DOHH2 (cell line): ENCODE data around the gene HOXC9.
A peak's percentile ranks its signal among the peaks of the same experiment; 100 is the strongest.

Source experiments
- H3F3A ChIP-seq: fragments of 200-600 bp; sonication (generic), shearing (Covaris generic); 2 replicates; pipeline ENCODE4 v1.6.0; 2016; ENCODE audit warnings: antibody characterized with exemption, mild to moderate bottlenecking; ENCODE audit not compliant: control insufficient read depth, insufficient read depth
- H3K27ac ChIP-seq: fragments of 200-600 bp; sonication (generic); 2 replicates; pipeline ENCODE4 v1.5.1; 2014; ENCODE audit warnings: low read depth, mild to moderate bottlenecking, low read length, moderate library complexity
- H3K27me3 ChIP-seq: fragments of 200-600 bp; sonication (generic); 2 replicates; pipeline ENCODE4 v1.6.1; 2014; ENCODE audit warnings: mild to moderate bottlenecking, low read length, mixed read lengths; ENCODE audit not compliant: control insufficient read depth
- H3K36me3 ChIP-seq: fragments of 200-600 bp; sonication (generic); 2 replicates; pipeline ENCODE4 v1.6.1; 2014; ENCODE audit warnings: mild to moderate bottlenecking, low read length, moderate library complexity, mixed read lengths; ENCODE audit not compliant: control insufficient read depth
- H3K4me1 ChIP-seq: fragments of 200-600 bp; sonication (generic); 2 replicates; pipeline ENCODE4 v1.6.1; 2014; ENCODE audit warnings: mild to moderate bottlenecking, low read length, mixed read lengths; ENCODE audit not compliant: control insufficient read depth
- H3K4me2 ChIP-seq: fragments of 200-600 bp; sonication (generic); 2 replicates; pipeline ENCODE4 v1.6.0; 2014; ENCODE audit warnings: mild to moderate bottlenecking, low read length, moderate library complexity
- H3K4me3 ChIP-seq: fragments of 200-600 bp; sonication (generic); 2 replicates; pipeline ENCODE4 v1.5.1; 2014; ENCODE audit warnings: mild to moderate bottlenecking, low read length, mixed read lengths
- H3K79me2 ChIP-seq: fragments of 200-600 bp; sonication (generic); 2 replicates; pipeline ENCODE4 v1.6.1; 2014; ENCODE audit warnings: mild to moderate bottlenecking, low read length, mixed read lengths; ENCODE audit not compliant: control insufficient read depth
- H3K9me2 ChIP-seq: fragments of 200-600 bp; sonication (generic); replicated peaks from 2 replicates; pipeline ENCODE4 v1.6.1; 2014; ENCODE audit warnings: mild to moderate bottlenecking, low read length, mixed read lengths; ENCODE audit not compliant: control insufficient read depth
- H3K9me3 ChIP-seq: fragments of 200-600 bp; sonication (generic); 2 replicates; pipeline ENCODE4 v1.6.1; 2014; ENCODE audit warnings: antibody characterized with exemption, low read length, mixed read lengths; ENCODE audit not compliant: control insufficient read depth, insufficient read depth
- H4K20me1 ChIP-seq: fragments of 200-600 bp; sonication (generic); 2 replicates; pipeline ENCODE4 v1.6.0; 2014; ENCODE audit warnings: low read depth, mild to moderate bottlenecking, antibody characterized with exemption, low read length, moderate library complexity; ENCODE audit not compliant: control insufficient read depth, insufficient read depth
- CTCF ChIP-seq: fragments of 200-600 bp; sonication (generic); IDR thresholded peaks from one replicate; pipeline ENCODE4 v1.5.1; 2014; ENCODE audit warnings: antibody characterized with exemption, mild to moderate bottlenecking, low read depth, low read length; ENCODE audit not compliant: poor library complexity, severe bottlenecking
- EZH2phosphoT487 ChIP-seq: fragments of 200-600 bp; sonication (generic); IDR thresholded peaks from 2 replicates; pipeline ENCODE4 v1.6.1; 2017; ENCODE audit warnings: borderline replicate concordance, mild to moderate bottlenecking, antibody characterized with exemption, low read length, moderate library complexity, mixed read lengths

Gene HOXC9

GRCh38 chr12:54032627-54033100 is 32.7 kb downstream of the HOXC9 start, which contains the start of gene HOXC5:
Gene HOXC5, plus strand, starts transcription at chr12:54033050. Its CDS starts 73 bp downstream, at chr12:54033123.
- no peaks in the 10 kb centered on the region for H3K79me2 ChIP-seq
- peak within 1 kb of the TSS; percentile 58 for H3K4me2 ChIP-seq
- TF ChIP-seq CTCF, result peak; percentile 94
- no peak for TF ChIP-seq EZH2phosphoT487
- no peaks in the 10 kb centered on the region for H3K9me2 ChIP-seq
- no peaks in the 10 kb centered on the region for H3F3A ChIP-seq
- H3K36me3 ChIP-seq, result no peaks in the 10 kb centered on the region
- H3K27me3 ChIP-seq, result peaks cover 60% of the 10 kb centered on the region
- H4K20me1 ChIP-seq, result no peaks in the 10 kb centered on the region
- peaks cover 26% of the 10 kb centered on the region for H3K4me1 ChIP-seq
- H3K4me3 ChIP-seq, result peak within 1 kb of the TSS; percentile 46
- no peaks in the 10 kb centered on the region for H3K9me3 ChIP-seq
- no peak within 1 kb of the TSS for H3K27ac ChIP-seq

- H3K27me3 ChIP-seq, result peaks cover 61% of the 10 kb centered on the region
- H3K4me1 ChIP-seq, result peaks cover 20% of the 10 kb centered on the region
- no peaks in the 10 kb centered on the region for H3F3A ChIP-seq
- no peaks in the 10 kb centered on the region for H3K9me3 ChIP-seq
- H3K27ac ChIP-seq, result no peak overlapping the region
- H3K36me3 ChIP-seq, result no peaks in the 10 kb centered on the region
- H4K20me1 ChIP-seq, result no peaks in the 10 kb centered on the region
- no peaks in the 10 kb centered on the region for H3K79me2 ChIP-seq
- no peak for TF ChIP-seq CTCF
- no peak for TF ChIP-seq EZH2phosphoT487
- peak overlapping the region; percentile 58; the same call in 1 of the 2 replicates for H3K4me2 ChIP-seq
- no peak overlapping the region for H3K4me3 ChIP-seq
- H3K9me2 ChIP-seq, result no peaks in the 10 kb centered on the region
Measured at GRCh38 chr12:54033106-54033979, 33.4 kb downstream of the HOXC9 start.

GRCh38 chr12:54033980-54034784 is 34.2 kb downstream of the HOXC9 start:
- H4K20me1 ChIP-seq, result no peaks in the 10 kb centered on the region
- H3F3A ChIP-seq, result no peaks in the 10 kb centered on the region
- no peaks in the 10 kb centered on the region for H3K9me2 ChIP-seq
- no peak overlapping the region for H3K27ac ChIP-seq
- no peaks in the 10 kb centered on the region for H3K79me2 ChIP-seq
- peaks cover 14% of the 10 kb centered on the region for H3K4me1 ChIP-seq
- peaks cover 54% of the 10 kb centered on the region for H3K27me3 ChIP-seq
- no peak overlapping the region for H3K4me2 ChIP-seq
- no peak for TF ChIP-seq EZH2phosphoT487
- no peak for TF ChIP-seq CTCF
- no peaks in the 10 kb centered on the region for H3K36me3 ChIP-seq
- H3K4me3 ChIP-seq, result no peak overlapping the region
- H3K9me3 ChIP-seq, result no peaks in the 10 kb centered on the region
